GM20000 (cell line): Measurements from ENCODE around the gene TBC1D21.

Source experiments
- DNase-seq: peaks from one replicate; pipeline ENCODE4 v3.0.0; 2012; ENCODE audit warnings: low spot score
- CTCF ChIP-seq: IDR thresholded peaks from 2 replicates; pipeline ENCODE4 v1.5.1; 2012; ENCODE audit warnings: mild to moderate bottlenecking, control low read depth; ENCODE audit errors: extremely low read depth, missing control alignments

Gene TBC1D21

GRCh38 chr15:73869216-73869995 is 4.0 kb upstream of the TBC1D21 start:
- no peak for TF ChIP-seq CTCF
- DNase-seq: no peak

DNA sequence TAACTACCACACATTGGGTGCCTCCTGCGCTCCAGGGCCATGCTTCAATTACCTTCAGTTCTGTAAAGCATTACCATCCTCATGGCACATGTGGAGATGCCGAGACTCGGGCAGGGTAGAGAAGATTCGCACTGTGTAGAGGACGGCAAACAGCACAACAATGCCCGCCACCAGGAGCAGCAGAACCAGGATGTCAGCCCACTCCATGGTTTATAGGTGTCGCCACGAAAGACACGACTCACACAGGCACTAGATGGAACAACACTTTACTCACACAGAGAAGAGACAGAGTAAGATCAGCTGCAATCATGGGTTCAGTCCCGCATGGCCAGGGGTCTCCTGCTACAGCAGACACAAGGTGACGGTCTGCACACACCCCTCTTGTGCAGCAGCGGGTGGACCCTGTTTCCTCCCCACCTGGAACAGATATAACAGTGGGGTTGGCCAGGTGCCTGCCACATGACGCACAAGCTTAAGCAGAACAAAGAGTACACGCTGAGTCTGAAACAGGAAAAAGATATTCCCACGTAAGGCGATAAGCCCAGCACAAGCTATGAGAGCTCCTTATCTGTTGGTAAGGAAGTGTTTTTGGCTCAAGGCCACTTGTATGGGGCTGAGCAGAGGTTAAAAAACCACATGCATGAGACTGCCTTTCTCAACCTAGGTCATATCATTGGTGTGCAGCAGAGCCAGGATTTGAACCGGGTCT is 2.5 kb upstream of the TBC1D21 start:
- no peak for TF ChIP-seq CTCF
- DNase-seq: no peak

DNA sequence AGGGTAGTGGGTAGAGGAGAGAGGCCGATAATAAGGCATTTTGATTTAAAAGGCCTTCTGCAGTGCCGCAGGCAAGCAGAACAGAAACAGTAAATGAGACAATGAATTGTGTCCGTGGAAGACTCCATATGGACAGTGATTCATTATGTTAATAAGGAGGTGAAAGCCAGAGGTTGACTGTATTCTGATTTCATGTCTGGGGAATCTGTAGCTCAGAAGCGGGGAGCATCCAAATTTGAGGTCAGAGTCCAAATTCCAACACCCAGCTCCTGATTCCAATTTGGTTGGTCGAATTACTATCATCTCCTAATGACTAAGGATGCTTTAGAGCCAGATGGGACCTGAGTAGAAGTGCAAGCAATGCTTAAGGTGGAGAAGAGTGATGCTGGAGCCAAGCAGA is 1.0 kb upstream of the TBC1D21 start:
- DNase-seq: no peak
- no peak for TF ChIP-seq CTCF

DNA sequence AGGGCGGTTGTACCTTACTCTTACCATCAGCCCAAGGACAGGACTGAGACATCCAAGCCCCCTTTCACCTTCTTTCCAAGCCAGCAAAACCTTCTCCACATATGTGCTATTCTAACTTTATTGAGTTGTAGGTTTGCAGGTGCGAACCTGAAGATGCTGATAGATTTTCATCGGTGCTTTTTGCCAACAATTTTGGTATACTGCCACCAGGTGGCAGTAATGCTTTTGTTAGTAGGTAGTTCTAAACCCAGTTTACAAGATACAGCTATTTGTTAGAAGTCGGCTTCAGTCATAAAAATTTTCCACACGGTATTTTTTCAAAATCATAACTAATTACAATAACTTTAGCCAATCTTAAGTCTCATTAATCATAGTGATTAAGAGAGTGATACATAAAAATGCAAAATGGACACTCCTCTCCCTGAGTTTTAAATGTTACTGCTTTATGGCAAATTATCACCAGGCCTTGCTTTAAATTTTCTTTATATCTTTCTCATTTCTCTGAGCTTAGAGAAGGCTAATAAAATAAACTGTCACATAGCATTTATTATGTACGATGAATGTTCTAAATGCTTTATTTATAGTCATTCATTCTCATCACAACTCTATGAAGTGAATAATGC is 636 bp downstream of the TBC1D21 start:
- peak; percentile 57 for DNase-seq
- TF ChIP-seq CTCF: peak; percentile 39

GRCh38 chr15:73879426-73879825 is 6.1 kb downstream of the TBC1D21 start:
- no peak for DNase-seq

DNA sequence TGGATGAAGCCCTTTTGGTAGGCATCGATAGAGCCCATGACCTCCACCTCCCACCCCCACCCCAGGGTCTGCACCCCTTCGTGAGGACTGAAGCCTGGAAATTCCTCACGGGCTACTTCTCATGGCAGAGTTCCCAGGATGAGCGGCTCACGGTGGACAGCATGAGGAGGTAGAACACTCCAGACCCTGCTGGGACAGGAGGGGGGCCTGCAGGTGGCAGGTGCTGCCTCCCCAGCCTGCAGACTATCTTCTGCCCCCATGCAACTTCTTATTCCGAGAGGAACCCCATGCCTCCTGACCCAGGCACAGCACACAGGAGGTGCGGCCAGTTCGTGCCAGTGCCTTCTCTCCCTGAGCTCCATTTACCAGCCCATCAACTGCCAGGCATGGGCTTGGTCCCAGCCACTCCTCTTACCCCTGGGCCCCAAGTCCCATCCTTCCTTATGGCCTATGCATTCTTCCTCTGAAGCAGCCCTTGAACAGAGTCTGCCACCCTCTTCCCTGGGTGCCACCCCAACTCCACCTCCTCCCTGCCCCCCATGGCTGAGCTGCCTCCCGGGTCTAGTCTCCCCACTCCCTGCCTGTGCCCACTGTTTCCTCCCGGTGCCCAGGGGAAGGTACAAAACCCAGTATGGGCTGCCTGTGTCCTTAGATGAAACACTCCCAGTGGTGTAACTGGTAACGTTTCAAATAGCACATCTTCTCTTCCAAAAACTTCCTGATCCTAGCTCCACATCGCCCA is 8.4 kb downstream of the TBC1D21 start:
- no peak for TF ChIP-seq CTCF
- DNase-seq: no peak

More at GRCh38 chr15:73879426-73879825, 6.1 kb downstream of the TBC1D21 start:
- no peak for TF ChIP-seq CTCF
